Measurements from ENCODE around the gene OR2Y1. TPM values are rescaled to one million over a fixed set of nuclear protein-coding genes. Genes with fewer than 3 reads are reported as not detected.

OR2Y1 gene
- total and polyA plus RNA-seq, 2 of the 4 experiments (the other 2 are of a cell fraction) = not detected

DNA sequence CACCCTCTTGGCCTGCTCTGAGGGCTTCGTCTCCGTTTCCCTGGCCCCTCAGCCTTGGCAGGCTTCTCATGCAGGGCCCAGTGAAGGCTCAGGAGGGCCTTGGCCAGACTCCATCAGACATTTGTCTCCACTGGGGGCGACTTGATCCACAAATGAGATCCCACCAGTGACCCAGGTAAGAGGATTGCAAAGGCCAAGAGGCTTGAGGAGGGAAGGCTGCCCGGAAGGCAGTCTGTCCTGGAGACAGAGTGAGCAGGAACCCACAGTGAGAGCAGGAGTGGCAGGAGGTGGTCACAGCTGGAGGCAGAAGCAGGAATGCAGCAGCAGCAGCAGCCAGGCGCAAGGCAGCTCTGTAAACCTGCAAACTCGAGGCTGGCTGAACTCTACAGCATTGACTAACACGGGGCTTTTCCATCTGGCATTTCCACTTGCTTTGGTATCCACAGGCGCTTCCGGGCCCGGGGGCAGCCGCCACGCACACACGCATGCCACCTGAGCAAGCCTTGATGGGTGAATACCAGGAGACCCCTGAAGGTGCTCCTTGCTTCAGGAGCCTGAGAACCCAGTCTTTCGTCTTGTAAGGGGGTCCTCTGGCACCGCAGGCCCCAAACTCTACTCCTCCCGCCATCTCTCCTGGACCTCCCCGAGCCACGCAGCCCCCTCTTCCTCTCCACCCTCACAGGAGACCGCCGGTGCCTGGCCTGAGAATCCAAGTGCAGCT is 48.0 kb upstream of the OR2Y1 start:
- Histone ChIP-seq H3K4ac (ENCODE audit: low read depth, low read length) (peak overlapping the region; percentile 42; the same call in 1 of the 2 replicates), H3K9me3 (ENCODE audit: control insufficient read depth, insufficient read depth, low read length) (no peaks in the 10 kb centered on the region), H2BK120ac (ENCODE audit: low read depth, low read length) (peak overlapping the region; percentile 20; the same call in 1 of the 2 replicates), H2AFZ (replicated peaks; ENCODE audit: low read length, poor library complexity) (no peak overlapping the region), H3K23ac (ENCODE audit: low read depth, low read length) (no peak overlapping the region; the same call in 1 of the 2 replicates), H3K9ac (ENCODE audit: low read depth, low read length) (no peak overlapping the region), H3K4me1 (ENCODE audit: control insufficient read depth, insufficient read depth, low read length) (peaks cover 30% of the 10 kb centered on the region), H4K20me1 (ENCODE audit: insufficient read depth, low read length) (peaks cover 28% of the 10 kb centered on the region), H3K9me1 (ENCODE audit: insufficient read depth, low read length) (peaks cover 10% of the 10 kb centered on the region; the same call in 1 of the 2 replicates), H2BK20ac (ENCODE audit: low read depth, low read length) (no peak overlapping the region), H3K56ac (ENCODE audit: extremely low read depth, insufficient read depth, low read length) (no peak overlapping the region), H3K36me3 (ENCODE audit: control insufficient read depth, insufficient read depth, low read length) (peaks cover 36% of the 10 kb centered on the region), H2AK5ac (ENCODE audit: low read depth, low read length) (peak overlapping the region; percentile 47; the same call in 1 of the 2 replicates), H3K14ac (replicated peaks; ENCODE audit: low read depth, low read length) (no peak overlapping the region), H4K5ac (ENCODE audit: low read depth, low read length) (no peak overlapping the region), H2AK9ac (replicated peaks; ENCODE audit: low read depth, low read length, poor library complexity) (no peak overlapping the region), H4K8ac (ENCODE audit: low read depth in 2 of 2, low read length in 2 of 2) (no peak overlapping the region), H4K91ac (ENCODE audit: insufficient read depth, low read depth, low read length) (peak overlapping the region; percentile 36; the same call in 1 of the 2 replicates), H2BK5ac (ENCODE audit: low read depth, low read length, poor library complexity, severe bottlenecking) (peak overlapping the region; percentile 62), H3K27me3 (ENCODE audit: control insufficient read depth, insufficient read depth, low read length) (no peaks in the 10 kb centered on the region), H3K18ac (ENCODE audit: low read depth, low read length) (no peak overlapping the region), H3K27ac (ENCODE audit: insufficient read depth, low read length) (peak overlapping the region; percentile 51), H3K79me1 (ENCODE audit: low read depth in 1 of 2, low read length in 2 of 2) (peaks cover 13 to 75% of the 10 kb centered on the region in 2 experiments; a peak in 3 of 4 replicates), H3K4me3 (ENCODE audit: insufficient read depth, low read depth, low read length) (no peak overlapping the region), H3K4me2 (ENCODE audit: low read depth, low read length) (no peak overlapping the region), H2BK15ac (ENCODE audit: low read depth, low read length) (no peak overlapping the region)
- intact Hi-C loops (cut with micrococcal nuclease) = loop anchor here (1.0 to 2.0 kb wide), 2 partner anchors 12 to 435 kb away; partner anchors contain the start of gene GFPT2
- TF ChIP-seq, protein P1, sequence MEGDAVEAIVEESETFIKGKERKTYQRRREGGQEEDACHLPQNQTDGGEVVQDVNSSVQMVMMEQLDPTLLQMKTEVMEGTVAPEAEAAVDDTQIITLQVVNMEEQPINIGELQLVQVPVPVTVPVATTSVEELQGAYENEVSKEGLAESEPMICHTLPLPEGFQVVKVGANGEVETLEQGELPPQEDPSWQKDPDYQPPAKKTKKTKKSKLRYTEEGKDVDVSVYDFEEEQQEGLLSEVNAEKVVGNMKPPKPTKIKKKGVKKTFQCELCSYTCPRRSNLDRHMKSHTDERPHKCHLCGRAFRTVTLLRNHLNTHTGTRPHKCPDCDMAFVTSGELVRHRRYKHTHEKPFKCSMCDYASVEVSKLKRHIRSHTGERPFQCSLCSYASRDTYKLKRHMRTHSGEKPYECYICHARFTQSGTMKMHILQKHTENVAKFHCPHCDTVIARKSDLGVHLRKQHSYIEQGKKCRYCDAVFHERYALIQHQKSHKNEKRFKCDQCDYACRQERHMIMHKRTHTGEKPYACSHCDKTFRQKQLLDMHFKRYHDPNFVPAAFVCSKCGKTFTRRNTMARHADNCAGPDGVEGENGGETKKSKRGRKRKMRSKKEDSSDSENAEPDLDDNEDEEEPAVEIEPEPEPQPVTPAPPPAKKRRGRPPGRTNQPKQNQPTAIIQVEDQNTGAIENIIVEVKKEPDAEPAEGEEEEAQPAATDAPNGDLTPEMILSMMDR (conservative IDR thresholded peaks at IDR 0.05; ENCODE audit: low read depth, low read length) = no peak
- TF ChIP-seq RFX5 (IDR thresholded peaks at IDR 0.05; ENCODE audit: low read depth, low read length) (no peak), MAFK (IDR thresholded peaks at IDR 0.05; ENCODE audit: low read depth, low read length) (no peak), RAD21 (IDR thresholded peaks at IDR 0.05; ENCODE audit: low read length) (no peak), FOS (IDR thresholded peaks at IDR 0.05; ENCODE audit: low read depth, low read length) (no peak), CHD1 (IDR thresholded peaks at IDR 0.05; ENCODE audit: low read depth, low read length) (no peak), CEBPB (IDR thresholded peaks at IDR 0.05; ENCODE audit: low read depth, low read length) (no peak)
- TF ChIP-seq, protein P2, sequence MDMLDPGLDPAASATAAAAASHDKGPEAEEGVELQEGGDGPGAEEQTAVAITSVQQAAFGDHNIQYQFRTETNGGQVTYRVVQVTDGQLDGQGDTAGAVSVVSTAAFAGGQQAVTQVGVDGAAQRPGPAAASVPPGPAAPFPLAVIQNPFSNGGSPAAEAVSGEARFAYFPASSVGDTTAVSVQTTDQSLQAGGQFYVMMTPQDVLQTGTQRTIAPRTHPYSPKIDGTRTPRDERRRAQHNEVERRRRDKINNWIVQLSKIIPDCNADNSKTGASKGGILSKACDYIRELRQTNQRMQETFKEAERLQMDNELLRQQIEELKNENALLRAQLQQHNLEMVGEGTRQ (IDR thresholded peaks at IDR 0.05; ENCODE audit: low read depth, low read length) = no peak
- no TSS peak for BruUV-seq (replicated peaks)
- ATAC-seq (ENCODE audit: low read depth) = peak; percentile 10
- POLR2A ChIA-PET (ENCODE audit: unreplicated experiment) = no interaction called here
- CTCF ChIA-PET = no interaction called here
- dilution Hi-C loops (cut with HindIII; ENCODE audit: low sequenced_read_pairs, unreplicated experiment) = no loop called here
- in situ Hi-C loops (cut with MboI; ENCODE audit: low sequenced_read_pairs) = no loop called here
- 47% methylated on average over 4 of the region's 20 CpGs; no CpG with 5 or more reads in 1 of the 2 experiments for WGBS, 2 experiments (ENCODE audit: extremely low coverage in 2 of 2, insufficient read length in 1 of 2)
- DNase-seq = peak; percentile 57
